ENCODE measurements around the gene ZNF598. TPM values are rescaled to one million over a fixed set of nuclear protein-coding genes. Genes with fewer than 3 reads are reported as not detected.

The ZNF598 gene
- total RNA-seq, 1 donor from 2014 or later, result 46.1 TPM

GRCh38 chr16:1976216-1976520 is 33.5 kb downstream of the ZNF598 start:
- TF ChIP-seq, protein P1, sequence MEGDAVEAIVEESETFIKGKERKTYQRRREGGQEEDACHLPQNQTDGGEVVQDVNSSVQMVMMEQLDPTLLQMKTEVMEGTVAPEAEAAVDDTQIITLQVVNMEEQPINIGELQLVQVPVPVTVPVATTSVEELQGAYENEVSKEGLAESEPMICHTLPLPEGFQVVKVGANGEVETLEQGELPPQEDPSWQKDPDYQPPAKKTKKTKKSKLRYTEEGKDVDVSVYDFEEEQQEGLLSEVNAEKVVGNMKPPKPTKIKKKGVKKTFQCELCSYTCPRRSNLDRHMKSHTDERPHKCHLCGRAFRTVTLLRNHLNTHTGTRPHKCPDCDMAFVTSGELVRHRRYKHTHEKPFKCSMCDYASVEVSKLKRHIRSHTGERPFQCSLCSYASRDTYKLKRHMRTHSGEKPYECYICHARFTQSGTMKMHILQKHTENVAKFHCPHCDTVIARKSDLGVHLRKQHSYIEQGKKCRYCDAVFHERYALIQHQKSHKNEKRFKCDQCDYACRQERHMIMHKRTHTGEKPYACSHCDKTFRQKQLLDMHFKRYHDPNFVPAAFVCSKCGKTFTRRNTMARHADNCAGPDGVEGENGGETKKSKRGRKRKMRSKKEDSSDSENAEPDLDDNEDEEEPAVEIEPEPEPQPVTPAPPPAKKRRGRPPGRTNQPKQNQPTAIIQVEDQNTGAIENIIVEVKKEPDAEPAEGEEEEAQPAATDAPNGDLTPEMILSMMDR (conservative IDR thresholded peaks at IDR 0.05), result no peak
- Mint-ChIP-seq H3K27me3 (peaks cover 19% of the 10 kb centered on the region), H3K27ac (no peak overlapping the region), H3K4me1 (ENCODE audit: unreplicated experiment) (peaks cover 13% of the 10 kb centered on the region), H3K9me3 (no peaks in the 10 kb centered on the region), H3K36me3 (no peaks in the 10 kb centered on the region), H3K4me3 (no peak overlapping the region)
- DNase-seq (ENCODE audit: extremely low spot score, unreplicated experiment), result no peak

GRCh38 chr16:1975432-1976215 is 34.0 kb downstream of the ZNF598 start:
- Mint-ChIP-seq H3K36me3 (no peaks in the 10 kb centered on the region), H3K9me3 (no peaks in the 10 kb centered on the region), H3K27me3 (peaks cover 14% of the 10 kb centered on the region), H3K27ac (no peak overlapping the region), H3K4me1 (ENCODE audit: unreplicated experiment) (peaks cover 16% of the 10 kb centered on the region), H3K4me3 (no peak overlapping the region)
- no peak for DNase-seq (ENCODE audit: extremely low spot score, unreplicated experiment)
- TF ChIP-seq, protein P1 (conservative IDR thresholded peaks at IDR 0.05), result no peak

DNA sequence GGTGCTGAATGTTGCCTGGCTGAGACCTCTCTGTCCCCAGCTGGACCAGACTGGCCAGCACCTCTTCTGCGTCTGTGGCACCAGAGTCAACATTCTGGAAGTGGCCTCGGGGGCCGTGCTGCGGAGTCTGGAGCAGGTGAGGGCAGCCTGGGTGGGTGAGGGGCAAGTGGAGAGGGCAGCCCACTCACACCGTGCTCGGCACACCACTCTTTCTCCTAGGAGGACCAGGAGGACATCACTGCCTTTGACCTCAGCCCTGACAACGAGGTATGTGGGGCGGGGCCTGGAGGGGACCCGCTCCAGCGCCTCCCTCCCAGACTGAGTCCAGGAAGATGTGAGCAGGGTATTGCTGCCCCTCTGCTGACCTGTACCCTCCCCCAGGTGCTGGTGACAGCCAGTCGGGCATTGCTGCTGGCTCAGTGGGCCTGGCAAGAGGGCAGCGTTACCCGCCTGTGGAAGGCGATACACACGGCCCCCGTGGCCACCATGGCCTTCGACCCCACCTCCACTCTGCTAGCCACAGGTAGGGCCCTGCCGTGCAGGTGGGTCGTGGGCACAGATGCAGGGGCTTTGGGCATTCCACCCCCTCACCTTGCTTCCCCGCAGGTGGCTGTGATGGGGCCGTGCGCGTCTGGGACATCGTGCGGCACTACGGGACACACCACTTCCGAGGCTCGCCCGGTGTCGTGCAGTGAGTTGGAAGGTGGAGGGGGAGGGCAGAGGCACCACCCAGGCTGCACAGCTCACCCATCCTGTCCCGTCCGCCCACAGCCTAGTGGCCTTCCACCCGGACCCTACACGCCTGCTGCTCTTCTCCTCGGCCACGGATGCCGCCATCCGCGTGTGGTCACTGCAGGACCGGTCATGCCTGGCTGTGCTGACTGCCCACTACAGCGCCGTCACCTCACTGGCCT is 35.2 kb downstream of the ZNF598 start:
- Mint-ChIP-seq H3K9me3 (no peaks in the 10 kb centered on the region), H3K27me3 (peaks cover 2% of the 10 kb centered on the region), H3K4me3 (no peak overlapping the region), H3K27ac (no peak overlapping the region), H3K4me1 (ENCODE audit: unreplicated experiment) (peaks cover 16% of the 10 kb centered on the region), H3K36me3 (no peaks in the 10 kb centered on the region)
- no peak for DNase-seq (ENCODE audit: extremely low spot score, unreplicated experiment)
- TF ChIP-seq, protein P1 (conservative IDR thresholded peaks at IDR 0.05), result no peak

DNA sequence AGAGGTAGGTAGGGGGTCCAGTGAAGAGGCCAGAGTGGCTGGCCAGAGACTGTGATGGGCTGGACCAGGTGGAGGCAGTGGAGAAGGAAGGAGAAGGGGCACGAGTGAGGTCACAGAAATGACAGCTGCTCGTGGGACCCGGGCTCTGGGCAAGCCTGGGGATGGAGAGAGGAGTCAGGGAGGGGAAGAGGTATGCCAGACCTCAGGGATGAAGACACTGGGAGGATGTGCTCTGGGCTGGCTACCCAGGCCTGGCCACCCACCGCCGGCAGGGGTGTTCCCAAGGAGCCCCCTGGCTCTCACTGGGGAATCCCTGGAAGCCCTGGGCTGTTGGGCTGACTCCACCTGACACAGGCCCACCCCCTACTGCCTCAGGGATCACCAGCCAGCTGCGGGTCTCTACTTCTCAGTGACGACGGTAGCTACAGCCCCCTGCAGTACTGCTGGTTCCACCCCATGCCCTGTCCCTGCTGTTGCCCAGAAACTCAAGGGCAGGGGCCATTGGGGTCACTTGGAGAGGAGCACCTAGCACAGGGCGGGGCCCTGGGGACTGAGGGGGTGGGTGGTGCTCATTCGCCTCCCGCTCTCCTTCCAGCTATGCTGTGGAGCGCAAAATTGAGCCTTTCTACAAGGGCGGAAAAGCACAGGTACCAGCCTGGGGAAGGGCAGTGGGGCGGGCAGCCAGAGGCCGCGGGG is 36.0 kb downstream of the ZNF598 start:
- Mint-ChIP-seq H3K4me3 (no peak overlapping the region), H3K36me3 (no peaks in the 10 kb centered on the region), H3K27me3 (no peaks in the 10 kb centered on the region), H3K27ac (no peak overlapping the region), H3K4me1 (ENCODE audit: unreplicated experiment) (peaks cover 16% of the 10 kb centered on the region), H3K9me3 (no peaks in the 10 kb centered on the region)
- DNase-seq (ENCODE audit: extremely low spot score, unreplicated experiment), result no peak
- TF ChIP-seq, protein P1 (conservative IDR thresholded peaks at IDR 0.05), result no peak

- Mint-ChIP-seq H3K27ac (peak overlapping the region; percentile 95), H3K4me1 (ENCODE audit: unreplicated experiment) (peaks cover 16% of the 10 kb centered on the region), H3K4me3 (peak overlapping the region; percentile 94), H3K9me3 (no peaks in the 10 kb centered on the region), H3K36me3 (no peaks in the 10 kb centered on the region), H3K27me3 (no peaks in the 10 kb centered on the region)
- TF ChIP-seq, protein P1 (conservative IDR thresholded peaks at IDR 0.05), result no peak
- DNase-seq (ENCODE audit: extremely low spot score, unreplicated experiment), result no peak
These were observed 37.1 kb downstream of the ZNF598 start for GRCh38 chr16:1972490-1972877.
